Neural progenitor cell (in vitro differentiated cells): ENCODE results near the gene GRIK3. TPM values are rescaled to one million over a fixed set of nuclear protein-coding genes. Genes with fewer than 3 reads are reported as not detected.

ENCODE experiments used
- DNase-seq: peaks from one replicate; pipeline ENCODE4 v3.0.0-alpha.2; 2016; ENCODE audit warnings: low spot score
- H2AFZ ChIP-seq: fragments of 200-600 bp; sonication (generic); replicated peaks from 2 replicates; pipeline ENCODE4 v1.6.1; 2016; ENCODE audit warnings: antibody characterized with exemption
- H3F3A ChIP-seq: fragments of 200-600 bp; sonication (generic); 2 replicates; pipeline ENCODE4 v1.6.1; 2016; ENCODE audit warnings: antibody characterized with exemption, low read depth
- H3K27ac ChIP-seq: fragments of 200-600 bp; sonication (generic); 2 replicates; pipeline ENCODE4 v1.5.1; 2016; ENCODE audit warnings: mild to moderate bottlenecking
- H3K27me3 ChIP-seq: fragments of 200-600 bp; sonication (generic); 2 replicates; pipeline ENCODE4 v1.6.1; 2016; ENCODE audit warnings: mild to moderate bottlenecking, moderate library complexity
- H3K36me3 ChIP-seq: fragments of 200-600 bp; sonication (generic); 2 replicates; pipeline ENCODE4 v1.5.1; 2016
- H3K4me1 ChIP-seq: fragments of 200-600 bp; sonication (generic); 2 replicates; pipeline ENCODE4 v1.6.1; 2016; ENCODE audit warnings: mixed run types
- H3K4me2 ChIP-seq: fragments of 200-600 bp; sonication (generic); 2 replicates; pipeline ENCODE4 v1.6.1; 2016
- H3K4me3 ChIP-seq: fragments of 200-600 bp; sonication (generic); 2 replicates; pipeline ENCODE4 v1.5.1; 2016
- H3K79me2 ChIP-seq: fragments of 200-600 bp; sonication (generic); 2 replicates; pipeline ENCODE4 v1.6.1; 2016; ENCODE audit warnings: low read depth
- H3K9ac ChIP-seq: fragments of 200-600 bp; sonication (generic); 2 replicates; pipeline ENCODE4 v1.6.1; 2016
- H3K9me3 ChIP-seq: fragments of 200-600 bp; sonication (generic); 2 replicates; pipeline ENCODE4 v1.5.1; 2016; ENCODE audit warnings: low read depth
- H4K20me1 ChIP-seq: fragments of 200-600 bp; sonication (generic); 2 replicates; pipeline ENCODE4 v1.6.1; 2016; ENCODE audit warnings: low read depth
- H3K27ac Mint-ChIP-seq: 3 replicates; pipeline ENCODE4 v1.8.0; 2021; ENCODE audit warnings: mixed read lengths
- H3K27me3 Mint-ChIP-seq: 2 replicates; pipeline ENCODE4 v1.8.0; 2022; ENCODE audit warnings: low read depth, mild to moderate bottlenecking, inconsistent platforms, moderate library complexity, mixed read lengths; ENCODE audit not compliant: insufficient read depth
- H3K36me3 Mint-ChIP-seq: 3 replicates; pipeline ENCODE4 v1.8.0; 2021; ENCODE audit warnings: mixed read lengths
- H3K4me1 Mint-ChIP-seq: 3 replicates; pipeline ENCODE4 v1.8.0; 2021; ENCODE audit warnings: mixed read lengths
- H3K4me3 Mint-ChIP-seq: 3 replicates; pipeline ENCODE4 v1.8.0; 2021; ENCODE audit warnings: mild to moderate bottlenecking, moderate library complexity, mixed read lengths
- H3K9me3 Mint-ChIP-seq: 3 replicates; pipeline ENCODE4 v1.8.0; 2020; ENCODE audit warnings: mixed read lengths
- CTCF ChIP-seq: fragments of 200-600 bp; sonication (generic); IDR thresholded peaks from 2 replicates; pipeline ENCODE4 v1.5.1; 2017; ENCODE audit warnings: antibody characterized with exemption, mild to moderate bottlenecking
- EZH2 ChIP-seq: fragments of 200-600 bp; sonication (generic); IDR thresholded peaks from 2 replicates; pipeline ENCODE4 v1.6.1; 2017; ENCODE audit warnings: antibody characterized with exemption, mild to moderate bottlenecking, moderate library complexity
- EZH2phosphoT487 ChIP-seq: fragments of 200-600 bp; sonication (generic); IDR thresholded peaks from 2 replicates; pipeline ENCODE4 v1.6.1; 2017; ENCODE audit warnings: antibody characterized with exemption
- total RNA-seq: library from RNA; depleted of rRNA; stranded (reverse); fragments of >200 nt; gene quantifications from 2 replicates; pipeline ENCODE4 v1.2.3, GENCODE V29; 2015; ENCODE audit warnings: low replicate concordance

The GRIK3 gene
- total RNA-seq, 1 donor from 2014 or later: 1.7 TPM

- no peak for DNase-seq
- Mint-ChIP-seq H3K27ac (no peak overlapping the region), H3K4me3 (no peak overlapping the region), H3K36me3 (no peaks in the 10 kb centered on the region), H3K27me3 (peaks cover 7% of the 10 kb centered on the region), H3K9me3 (no peaks in the 10 kb centered on the region), H3K4me1 (peaks cover 16% of the 10 kb centered on the region)
- Histone ChIP-seq H3K9me3 (no peaks in the 10 kb centered on the region), H3K79me2 (no peaks in the 10 kb centered on the region), H3K27ac (no peak overlapping the region), H2AFZ (no peak overlapping the region), H3F3A (no peaks in the 10 kb centered on the region), H3K4me1 (peaks cover 6% of the 10 kb centered on the region), H3K4me3 (no peak overlapping the region), H4K20me1 (no peaks in the 10 kb centered on the region), H3K27me3 (no peaks in the 10 kb centered on the region), H3K36me3 (no peaks in the 10 kb centered on the region), H3K9ac (no peak overlapping the region), H3K4me2 (no peak overlapping the region)
- TF ChIP-seq EZH2phosphoT487: no peak
- TF ChIP-seq CTCF: no peak
- TF ChIP-seq EZH2: no peak
Measured at GRCh38 chr1:36782785-36783184, 251.5 kb downstream of the GRIK3 start.

GRCh38 chr1:36782085-36782484 is 252.2 kb downstream of the GRIK3 start:
- TF ChIP-seq EZH2phosphoT487: no peak
- TF ChIP-seq EZH2: no peak
- no peak for TF ChIP-seq CTCF
- Histone ChIP-seq H3K4me1 (peaks cover 6% of the 10 kb centered on the region), H2AFZ (no peak overlapping the region), H3K9ac (no peak overlapping the region), H3K79me2 (no peaks in the 10 kb centered on the region), H3K27me3 (no peaks in the 10 kb centered on the region), H3F3A (no peaks in the 10 kb centered on the region), H4K20me1 (no peaks in the 10 kb centered on the region), H3K36me3 (no peaks in the 10 kb centered on the region), H3K9me3 (no peaks in the 10 kb centered on the region), H3K27ac (no peak overlapping the region), H3K4me2 (no peak overlapping the region), H3K4me3 (no peak overlapping the region)
- H3K4me1 Mint-ChIP-seq: peaks cover 20% of the 10 kb centered on the region
- H3K4me3 Mint-ChIP-seq: no peak overlapping the region
- peaks cover 6% of the 10 kb centered on the region for H3K27me3 Mint-ChIP-seq
- DNase-seq: no peak
- H3K27ac Mint-ChIP-seq: no peak overlapping the region
- H3K9me3 Mint-ChIP-seq: no peaks in the 10 kb centered on the region
- H3K36me3 Mint-ChIP-seq: no peaks in the 10 kb centered on the region

GRCh38 chr1:36781098-36781497 is 253.2 kb downstream of the GRIK3 start:
- Mint-ChIP-seq H3K27me3 (peaks cover 8% of the 10 kb centered on the region), H3K27ac (no peak overlapping the region), H3K36me3 (no peaks in the 10 kb centered on the region), H3K4me1 (peaks cover 24% of the 10 kb centered on the region), H3K4me3 (no peak overlapping the region), H3K9me3 (no peaks in the 10 kb centered on the region)
- H3K36me3 ChIP-seq: no peaks in the 10 kb centered on the region
- DNase-seq: no peak
- H2AFZ ChIP-seq: no peak overlapping the region
- no peak overlapping the region for H3K9ac ChIP-seq
- no peaks in the 10 kb centered on the region for H3F3A ChIP-seq
- no peak overlapping the region for H3K27ac ChIP-seq
- no peaks in the 10 kb centered on the region for H3K27me3 ChIP-seq
- no peak overlapping the region for H3K4me2 ChIP-seq
- peaks cover 2% of the 10 kb centered on the region for H3K4me1 ChIP-seq
- no peak overlapping the region for H3K4me3 ChIP-seq
- no peak for TF ChIP-seq EZH2phosphoT487
- no peak for TF ChIP-seq EZH2
- TF ChIP-seq CTCF: no peak
- no peaks in the 10 kb centered on the region for H3K79me2 ChIP-seq
- H3K9me3 ChIP-seq: no peaks in the 10 kb centered on the region
- no peaks in the 10 kb centered on the region for H4K20me1 ChIP-seq
